Left colon (tissue), 2 donors: ENCODE results near the gene STK16. TPM values are rescaled to one million over a fixed set of nuclear protein-coding genes. Genes with fewer than 3 reads are reported as not detected.

Experiments
- ATAC-seq: fragments of 200-7000 bp; cut with Tn5 transposase; one replicate; pipeline ENCODE4 v1.9.1; 2020; ENCODE audit warnings: mild to moderate bottlenecking, moderate library complexity
- DNase-seq, 2 donors: peaks; one replicate each; pipeline ENCODE4 v3.0.0-alpha.2; 2020
- intact Hi-C, 2 donors: fragments of 100-400 bp; cut with DNase I in 1 of 2; cut with micrococcal nuclease in 1 of 2; formaldehyde crosslinking; loops; one replicate each; pipeline versions ENCODE4 v1.11.2 to v1.14.0; 2022; cut with DNase I, micrococcal nuclease
- total RNA-seq, 2 donors: library from RNA; stranded (reverse); fragmentation: NEBNext Ultra II Directional; extraction: Animal tissue kit (Norgen Biotek cat#: 25700); gene quantifications; one replicate each; pipeline ENCODE4 v1.2.1, GENCODE V29; 2021
- donor health status: DM: no; HTN: no; CAD: no.
- donor health status: DM: yes; HTN: yes; CAD: no.

Gene STK16
- total RNA-seq, 2 donors from 2014 or later = 41.9 to 42.5 TPM

GRCh38 chr2:219210886-219211362 is 34.4 kb upstream of the STK16 start:
- ATAC-seq = no peak
- intact Hi-C loops = no loop called here
- DNase-seq = no peak

GRCh38 chr2:219213026-219213415 is 32.3 kb upstream of the STK16 start:
- ATAC-seq (no peak), DNase-seq (no peak)
- intact Hi-C loops = no loop called here

GRCh38 chr2:219213486-219214071 is 31.7 kb upstream of the STK16 start:
- intact Hi-C loops = no loop called here
- no peak for ATAC-seq
- no peak for DNase-seq

GRCh38 chr2:219214141-219214540 is 31.1 kb upstream of the STK16 start:
- ATAC-seq = no peak
- no peak for DNase-seq
- intact Hi-C loops = no loop called here

GRCh38 chr2:219214786-219215185 is 30.5 kb upstream of the STK16 start:
- DNase-seq (no peak), ATAC-seq (no peak)
- intact Hi-C loops = no loop called here

- DNase-seq (no peak), ATAC-seq (no peak)
- intact Hi-C loops = no loop called here
Observed at GRCh38 chr2:219215871-219216534, 29.3 kb upstream of the STK16 start.

- DNase-seq (no peak), ATAC-seq (no peak)
- intact Hi-C loops = no loop called here
Observed at GRCh38 chr2:219216535-219216915, 28.8 kb upstream of the STK16 start.

GRCh38 chr2:219218217-219218731 is 27.0 kb upstream of the STK16 start:
- peak; percentile 61 for ATAC-seq
- peak; percentile 70 to 78 for DNase-seq
- intact Hi-C loops = no loop called here

GRCh38 chr2:219218732-219219701 is 26.3 kb upstream of the STK16 start, which contains the start of gene ABCB6:
ABCB6 (minus strand) TSS chr2:219218958; CDS start chr2:219218673, 285 bp downstream.
- DNase-seq = peak; percentile 96
- peak; percentile 81 for ATAC-seq
- intact Hi-C loops = no loop called here

- intact Hi-C loops = no loop called here
- no peak for ATAC-seq
- no peak for DNase-seq
Observed at GRCh38 chr2:219219784-219220532, 25.3 kb upstream of the STK16 start.

GRCh38 chr2:219220652-219221402 is 24.5 kb upstream of the STK16 start:
- DNase-seq (no peak), ATAC-seq (no peak)
- intact Hi-C loops = no loop called here

GRCh38 chr2:219221957-219222518 is 23.2 kb upstream of the STK16 start:
- intact Hi-C loops = no loop called here
- DNase-seq (no peak), ATAC-seq (no peak)

GRCh38 chr2:219223831-219224610 is 21.3 kb upstream of the STK16 start:
- intact Hi-C loops = no loop called here
- no peak for DNase-seq
- ATAC-seq = no peak

- intact Hi-C loops = no loop called here
- DNase-seq (no peak), ATAC-seq (no peak)
Observed at GRCh38 chr2:219225350-219225749, 19.9 kb upstream of the STK16 start.

GRCh38 chr2:219228041-219228910 is 17.0 kb upstream of the STK16 start:
- intact Hi-C loops = no loop called here
- ATAC-seq = no peak
- no peak for DNase-seq

GRCh38 chr2:219228911-219229304 is 16.4 kb upstream of the STK16 start:
- no peak for DNase-seq
- ATAC-seq = no peak
- intact Hi-C loops = no loop called here
